ENCODE measurements around the gene CORO1A.

DNA sequence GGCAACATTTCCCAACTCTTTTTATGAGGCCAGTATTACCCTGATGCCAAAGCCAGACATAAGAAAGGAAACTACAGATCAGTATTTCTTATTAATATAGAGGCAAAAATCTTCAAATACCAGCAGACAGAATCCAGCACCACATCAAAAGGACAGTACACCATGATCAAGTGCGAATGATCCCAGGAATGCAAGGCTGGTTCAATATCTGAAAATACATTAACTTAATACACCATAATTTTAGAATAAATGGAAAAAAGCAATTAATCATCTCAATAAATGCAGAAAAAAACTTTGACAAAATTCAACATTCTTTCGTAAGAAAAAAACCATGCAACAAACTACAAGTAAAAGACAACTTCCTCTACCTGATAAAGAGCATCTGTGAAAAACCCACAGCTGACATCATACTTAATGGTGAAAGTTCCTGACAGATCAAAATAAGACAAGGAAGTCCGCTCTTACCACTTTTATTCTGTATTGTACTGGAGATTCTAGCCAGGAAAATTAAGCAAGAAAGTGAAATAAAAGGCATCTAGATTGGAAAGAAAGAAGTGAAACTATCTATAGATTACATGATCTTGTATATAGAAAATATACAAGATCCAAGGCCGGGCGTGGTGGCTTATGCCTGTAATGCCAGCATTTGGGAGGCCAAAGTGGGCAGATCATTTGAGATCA, 34.0 kb upstream of the CORO1A start:
- no peak for TF ChIP-seq POLR2A (IDR thresholded peaks at IDR 0.05; ENCODE audit: extremely low read depth, insufficient read length)
- TF ChIP-seq, protein P1, sequence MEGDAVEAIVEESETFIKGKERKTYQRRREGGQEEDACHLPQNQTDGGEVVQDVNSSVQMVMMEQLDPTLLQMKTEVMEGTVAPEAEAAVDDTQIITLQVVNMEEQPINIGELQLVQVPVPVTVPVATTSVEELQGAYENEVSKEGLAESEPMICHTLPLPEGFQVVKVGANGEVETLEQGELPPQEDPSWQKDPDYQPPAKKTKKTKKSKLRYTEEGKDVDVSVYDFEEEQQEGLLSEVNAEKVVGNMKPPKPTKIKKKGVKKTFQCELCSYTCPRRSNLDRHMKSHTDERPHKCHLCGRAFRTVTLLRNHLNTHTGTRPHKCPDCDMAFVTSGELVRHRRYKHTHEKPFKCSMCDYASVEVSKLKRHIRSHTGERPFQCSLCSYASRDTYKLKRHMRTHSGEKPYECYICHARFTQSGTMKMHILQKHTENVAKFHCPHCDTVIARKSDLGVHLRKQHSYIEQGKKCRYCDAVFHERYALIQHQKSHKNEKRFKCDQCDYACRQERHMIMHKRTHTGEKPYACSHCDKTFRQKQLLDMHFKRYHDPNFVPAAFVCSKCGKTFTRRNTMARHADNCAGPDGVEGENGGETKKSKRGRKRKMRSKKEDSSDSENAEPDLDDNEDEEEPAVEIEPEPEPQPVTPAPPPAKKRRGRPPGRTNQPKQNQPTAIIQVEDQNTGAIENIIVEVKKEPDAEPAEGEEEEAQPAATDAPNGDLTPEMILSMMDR (IDR thresholded peaks at IDR 0.05; ENCODE audit: low read depth, low read length): no peak
- TF ChIP-seq, protein P2, sequence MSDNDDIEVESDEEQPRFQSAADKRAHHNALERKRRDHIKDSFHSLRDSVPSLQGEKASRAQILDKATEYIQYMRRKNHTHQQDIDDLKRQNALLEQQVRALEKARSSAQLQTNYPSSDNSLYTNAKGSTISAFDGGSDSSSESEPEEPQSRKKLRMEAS (IDR thresholded peaks at IDR 0.05; ENCODE audit: low read depth, low read length): no peak

Measured in NB4 (cell line).